Activated T-helper 9 cell treated with anti-CD3 and anti-CD28 coated beads, Interleukin-2, amount 50 U/mL, for 16 hours (primary cell): ENCODE measurements around the gene SLC25A23.
"Not testable (repeated sequence)": the region's sequence is repeated elsewhere in the genome, so short reads cannot be mapped to it uniquely, and the experiment has no call there.

Source experiments
- DNase-seq: peaks from one replicate; pipeline ENCODE4 v3.0.0-alpha.2; 2020; ENCODE audit warnings: low read depth

The SLC25A23 gene

DNA sequence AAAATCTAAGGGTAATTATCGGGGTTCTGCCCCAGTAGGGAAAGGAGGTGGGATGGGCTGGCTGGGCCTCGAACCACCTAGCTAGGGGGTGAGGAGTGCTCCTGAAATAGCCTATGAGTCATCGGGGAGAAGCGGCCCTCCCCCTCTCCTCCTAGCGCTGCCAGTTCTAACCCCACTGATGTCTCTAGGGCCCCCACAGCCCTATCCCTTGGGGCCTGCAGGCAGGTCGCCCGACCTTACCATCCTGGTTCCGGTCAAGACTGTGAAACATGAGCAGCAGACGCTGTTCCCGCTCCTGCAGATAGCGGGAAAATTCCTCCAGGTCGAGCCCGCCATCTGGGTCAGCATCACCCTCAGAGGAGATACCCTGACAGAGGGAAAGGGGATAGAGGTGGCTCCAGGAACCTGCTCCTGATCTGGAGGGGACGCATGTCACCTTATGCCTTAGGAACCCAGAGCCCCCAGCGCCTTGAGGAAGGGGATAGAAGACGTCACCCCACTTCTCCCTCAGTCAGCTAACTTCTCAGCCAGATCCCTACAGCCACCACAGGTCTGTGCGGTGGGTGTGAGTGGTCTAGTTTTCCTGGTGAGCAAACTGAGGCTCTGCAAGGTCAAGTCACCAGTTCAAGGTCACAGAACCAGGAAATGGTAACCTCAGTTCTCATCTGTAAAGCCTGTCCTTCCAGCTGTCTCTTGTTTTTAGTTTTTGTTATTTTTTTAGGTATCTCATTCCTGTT is 1.5 kb downstream of the SLC25A23 start:
- DNase-seq, result no peak

GRCh38 chr19:6455924-6456323 is 3.7 kb downstream of the SLC25A23 start:
- DNase-seq, result no peak

- DNase-seq, result no peak
Measured at GRCh38 chr19:6453951-6454565, 5.5 kb downstream of the SLC25A23 start.

DNA sequence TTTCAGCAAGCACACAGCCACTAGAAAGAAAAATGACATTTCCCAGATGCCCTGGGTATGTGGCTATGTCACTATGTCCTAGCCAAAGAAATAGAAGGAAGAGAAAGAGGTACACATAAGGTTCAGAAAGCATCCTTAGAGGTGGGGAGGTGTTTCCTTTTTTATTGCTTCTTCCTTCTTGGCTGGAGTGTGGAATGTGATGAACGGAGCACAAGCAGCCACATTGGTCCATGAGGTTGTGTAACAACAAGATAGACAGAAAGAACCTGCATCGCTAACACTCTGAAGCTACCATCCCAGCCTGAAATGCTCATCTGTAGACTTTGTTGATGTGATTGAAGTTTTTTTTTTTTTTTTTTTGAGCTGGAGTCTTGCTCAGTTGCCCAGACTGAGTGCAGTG is 6.7 kb downstream of the SLC25A23 start:
- no peak for DNase-seq

- DNase-seq, result no peak
Measured at GRCh38 chr19:6452223-6452614, 7.4 kb downstream of the SLC25A23 start.

- DNase-seq, result no peak
Measured at GRCh38 chr19:6451583-6452222, 7.9 kb downstream of the SLC25A23 start.

- DNase-seq, result no peak
Measured at GRCh38 chr19:6450166-6450565, 9.4 kb downstream of the SLC25A23 start.

- no peak for DNase-seq
Measured at GRCh38 chr19:6448045-6448444, 11.5 kb downstream of the SLC25A23 start.

GRCh38 chr19:6446452-6446851 is 13.1 kb downstream of the SLC25A23 start:
- DNase-seq, result no peak

DNA sequence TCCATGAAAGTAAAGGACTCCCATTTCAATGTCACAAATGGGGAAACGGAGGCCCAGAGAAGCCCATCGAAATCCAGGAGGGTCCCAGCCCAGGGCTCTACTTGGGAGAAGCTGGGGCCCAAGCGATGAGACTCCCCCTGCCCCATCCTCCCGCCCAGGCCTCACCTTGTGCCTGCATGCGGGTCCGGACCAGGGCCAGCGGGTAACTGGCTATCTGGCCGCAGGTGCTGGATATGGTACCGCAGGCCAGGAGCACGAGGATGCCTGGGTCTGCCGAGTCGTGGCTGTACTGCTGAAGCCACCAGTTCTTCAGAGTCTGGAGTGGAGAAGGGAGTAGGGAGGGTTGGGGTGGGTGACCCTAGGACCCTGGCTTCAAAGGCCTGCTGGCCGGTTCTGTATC is 15.6 kb downstream of the SLC25A23 start:
- no peak for DNase-seq

DNA sequence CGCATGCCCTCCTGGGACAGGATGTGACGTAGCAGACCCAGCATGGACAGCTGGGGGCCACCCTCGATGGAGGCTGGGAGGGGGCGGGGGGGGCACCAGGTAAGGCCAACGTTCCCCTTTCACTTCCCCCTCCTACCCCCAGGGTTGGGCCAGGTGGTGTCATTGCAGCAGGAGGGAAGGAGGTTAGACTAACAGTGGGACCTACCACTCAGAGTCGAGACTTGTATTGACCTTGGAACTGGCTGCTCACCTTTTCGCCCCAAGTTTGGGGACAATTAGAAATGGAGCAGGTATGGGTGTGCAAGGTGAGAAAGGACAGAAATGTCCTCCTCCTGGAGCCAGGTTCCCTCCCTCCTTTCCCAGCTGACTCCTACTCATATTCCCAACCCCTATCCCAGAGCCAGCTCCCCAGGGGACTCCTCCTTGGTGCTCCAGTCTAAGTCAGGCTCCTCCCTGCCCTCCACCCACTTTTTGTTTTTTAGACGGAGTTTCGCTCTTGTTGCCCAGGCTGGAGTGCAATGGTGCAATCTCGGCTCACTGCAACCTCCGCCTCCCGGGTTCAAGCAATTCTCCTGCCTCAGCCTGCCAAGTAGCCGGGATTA is 17.4 kb downstream of the SLC25A23 start:
- DNase-seq, result no peak

GRCh38 chr19:6440905-6441304 is 18.7 kb downstream of the SLC25A23 start:
- no peak for DNase-seq

GRCh38 chr19:6439743-6440142 is 19.8 kb downstream of the SLC25A23 start:
- DNase-seq, result no peak

DNA sequence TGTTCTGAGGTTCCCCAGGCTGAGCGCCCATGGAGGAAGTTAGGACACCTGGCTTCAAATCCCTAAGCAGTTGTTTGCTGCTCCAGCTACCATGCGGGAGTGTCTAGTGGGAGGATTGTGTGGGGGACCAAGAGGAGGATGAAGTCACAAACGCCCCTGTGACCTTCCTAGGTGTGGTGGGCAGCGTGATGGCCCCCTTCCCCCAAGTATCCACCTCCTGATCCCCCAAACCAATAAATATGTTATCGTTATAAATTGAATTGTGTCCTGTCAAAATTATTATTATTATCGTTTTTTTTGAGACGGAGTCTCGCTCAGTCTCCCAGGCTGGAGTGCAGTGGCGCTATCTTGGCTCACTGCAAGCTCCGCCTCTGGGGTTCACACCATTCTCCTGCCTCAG is 25.9 kb downstream of the SLC25A23 start, which contains the start of gene SLC25A41:
SLC25A41 (minus strand) TSS at position 101 of the 400 bp plus-strand sequence; CDS start at position 31, 70 bp downstream.
- DNase-seq, result no peak

DNA sequence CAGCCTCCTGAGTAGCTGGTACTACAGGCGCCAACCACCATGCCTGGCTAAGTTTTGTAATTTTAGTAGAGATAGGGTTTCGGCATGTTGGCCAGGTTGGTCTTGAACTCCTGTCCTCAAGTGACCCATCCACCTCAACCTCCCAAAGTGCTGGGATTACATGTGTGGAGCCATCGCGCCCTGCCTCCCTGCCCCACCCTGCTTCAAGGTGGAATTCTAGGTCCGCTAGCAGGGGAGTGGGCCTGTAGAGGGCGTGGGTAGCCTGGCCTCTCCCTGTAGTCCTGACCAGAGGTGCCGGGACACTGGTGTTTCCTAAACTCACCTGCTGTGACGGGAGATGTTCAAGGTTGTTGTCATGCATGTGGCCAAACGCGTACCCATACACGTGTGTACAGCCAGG is 26.4 kb downstream of the SLC25A23 start:
- DNase-seq, result no peak

DNA sequence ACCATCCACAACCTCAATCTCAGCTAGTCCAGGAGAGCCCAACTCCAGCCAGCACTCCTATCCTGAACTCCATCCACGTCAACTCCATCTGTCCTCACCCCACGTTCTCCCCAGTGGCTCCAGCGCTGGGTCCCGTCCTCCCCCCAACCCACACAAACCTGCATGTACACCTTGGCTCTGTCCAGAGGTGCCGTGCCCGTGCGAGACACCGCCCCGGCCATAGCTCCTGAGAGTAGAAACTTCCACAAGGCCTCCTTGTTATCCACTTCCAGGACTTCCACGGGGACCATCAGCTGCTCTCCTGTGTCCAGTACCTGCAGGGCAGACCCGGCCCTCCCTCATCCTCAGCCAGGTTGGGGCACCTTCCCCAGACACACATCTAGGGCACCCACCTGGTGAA is 27.7 kb downstream of the SLC25A23 start:
- DNase-seq, result no peak

DNA sequence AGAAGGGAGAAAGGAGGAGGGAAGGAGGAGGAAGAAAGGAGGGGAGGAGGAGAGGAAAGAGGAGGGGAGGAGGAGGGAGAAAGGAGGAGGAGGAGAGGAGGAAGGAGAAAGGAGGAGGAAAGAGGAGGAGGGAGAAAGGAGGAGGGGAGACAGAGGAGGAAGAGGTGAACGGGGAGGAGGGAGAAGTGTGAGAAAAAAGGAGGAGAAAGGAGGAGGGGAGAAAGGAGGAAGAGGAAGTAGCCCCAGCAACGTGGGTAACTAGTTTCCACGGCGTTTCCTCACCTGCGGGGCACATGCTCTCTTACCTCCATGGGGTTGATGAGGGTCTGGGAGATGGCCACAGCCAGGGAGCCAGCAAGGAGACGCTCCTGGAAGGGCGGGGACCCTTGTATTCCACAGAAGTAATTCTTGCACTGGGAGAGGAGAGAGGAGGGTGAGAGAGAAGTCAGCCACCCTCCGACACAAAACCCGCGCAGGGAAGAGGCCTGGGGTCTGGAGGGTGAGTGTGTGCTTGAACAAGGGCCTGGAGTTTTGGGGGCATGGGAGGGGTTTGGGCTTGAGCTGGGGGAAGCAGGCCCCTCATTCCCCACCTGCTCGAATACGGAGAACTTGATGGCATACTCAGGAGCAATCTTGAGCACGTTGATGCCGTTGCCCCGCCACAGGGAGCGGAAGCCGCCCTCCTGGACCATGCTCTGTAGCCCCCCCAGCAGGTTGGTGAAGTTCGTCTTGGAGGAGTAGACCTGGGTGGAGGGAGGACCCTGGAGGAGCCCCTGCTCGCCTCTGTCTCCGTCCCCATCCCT is 30.0 kb downstream of the SLC25A23 start:
- DNase-seq, result no peak

GRCh38 chr19:6428692-6429418 is 30.7 kb downstream of the SLC25A23 start:
- DNase-seq, result not testable (repeated sequence)

DNA sequence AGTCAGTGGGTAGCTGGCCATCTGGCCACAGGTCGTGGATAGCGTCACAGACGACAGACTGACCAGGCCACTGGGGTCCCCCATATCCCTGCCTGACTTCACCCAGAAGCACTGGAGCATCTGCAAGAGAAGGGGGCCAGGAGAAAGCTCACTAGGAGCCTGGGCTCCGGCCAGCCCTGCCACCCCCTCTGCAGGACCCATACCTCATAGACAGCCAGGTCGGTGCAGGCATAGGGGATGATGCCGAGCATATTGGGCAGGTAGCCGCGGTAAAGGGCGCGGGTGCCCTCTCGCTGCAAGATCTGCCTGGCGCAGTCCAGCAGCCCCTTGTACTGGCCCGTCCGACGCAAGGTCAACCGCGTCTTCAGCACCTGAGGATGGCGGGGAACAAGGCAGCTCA is 32.5 kb downstream of the SLC25A23 start:
- no peak for DNase-seq

- no peak for DNase-seq
Measured at GRCh38 chr19:6425732-6426620, 33.6 kb downstream of the SLC25A23 start.
